HG03025 (cell line): ENCODE data around the gene TTF1.

Source experiments
- ATAC-seq: cut with Tn5 transposase; IDR thresholded peaks from one replicate; pipeline ENCODE4 v1.9.1; 2021; ENCODE audit warnings: mild to moderate bottlenecking, moderate library complexity; ENCODE audit not compliant: unreplicated experiment, low FRiP score

TTF1 gene

GRCh38 chr9:132367613-132368313, 38.9 kb downstream of the TTF1 start:
- no peak for ATAC-seq

- no peak for ATAC-seq
These were observed 40.2 kb downstream of the TTF1 start for GRCh38 chr9:132366481-132366880.

DNA sequence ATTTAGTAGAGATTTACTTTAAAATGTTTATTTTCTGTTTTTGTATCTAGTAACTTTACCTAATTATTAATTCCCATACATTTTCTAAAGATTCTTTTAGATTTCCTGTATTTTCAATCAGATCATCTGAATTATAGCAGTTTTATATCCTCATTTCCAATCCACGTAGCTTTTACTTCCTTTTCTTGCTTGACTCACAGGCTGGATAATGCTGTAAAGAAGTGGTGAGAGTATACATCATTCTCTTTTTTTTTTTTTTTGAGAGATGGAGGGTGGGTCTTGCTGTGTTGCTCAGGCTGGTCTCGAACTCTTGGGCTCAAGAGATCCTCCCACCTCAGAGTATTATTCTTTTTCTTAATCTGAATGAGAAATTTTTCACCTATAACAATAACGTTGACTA, 40.7 kb downstream of the TTF1 start:
- ATAC-seq = no peak

DNA sequence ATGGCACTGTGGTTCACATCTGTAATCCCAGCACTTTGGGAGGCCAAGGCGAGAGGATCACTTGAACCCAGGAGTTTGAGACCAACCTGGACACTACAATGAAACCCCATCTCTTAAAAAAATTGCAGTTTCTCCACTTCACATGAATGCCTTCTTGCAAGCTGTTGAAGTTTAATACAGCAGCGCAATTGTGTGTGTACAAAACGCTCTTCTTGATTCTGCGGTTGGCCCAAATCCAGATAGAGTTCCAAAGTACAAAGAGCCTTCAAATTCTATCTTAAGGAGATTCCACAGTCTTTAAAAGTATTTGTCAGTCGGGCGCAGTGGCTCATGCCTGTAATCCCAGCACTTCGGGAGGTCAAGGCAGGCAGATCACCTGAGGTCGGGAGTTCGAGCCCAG, 42.6 kb downstream of the TTF1 start:
- no peak for ATAC-seq

GRCh38 chr9:132357764-132358163, 48.9 kb downstream of the TTF1 start:
- ATAC-seq = no peak

- ATAC-seq = no peak
These were observed 50.2 kb downstream of the TTF1 start for GRCh38 chr9:132356324-132356924.

GRCh38 chr9:132354637-132355355, 51.8 kb downstream of the TTF1 start, which contains the start of gene SETX:
Gene SETX, minus strand, starts transcription at chr9:132354986. Its CDS starts 5,558 bp downstream, at chr9:132349428.
- peak; percentile 81 for ATAC-seq

DNA sequence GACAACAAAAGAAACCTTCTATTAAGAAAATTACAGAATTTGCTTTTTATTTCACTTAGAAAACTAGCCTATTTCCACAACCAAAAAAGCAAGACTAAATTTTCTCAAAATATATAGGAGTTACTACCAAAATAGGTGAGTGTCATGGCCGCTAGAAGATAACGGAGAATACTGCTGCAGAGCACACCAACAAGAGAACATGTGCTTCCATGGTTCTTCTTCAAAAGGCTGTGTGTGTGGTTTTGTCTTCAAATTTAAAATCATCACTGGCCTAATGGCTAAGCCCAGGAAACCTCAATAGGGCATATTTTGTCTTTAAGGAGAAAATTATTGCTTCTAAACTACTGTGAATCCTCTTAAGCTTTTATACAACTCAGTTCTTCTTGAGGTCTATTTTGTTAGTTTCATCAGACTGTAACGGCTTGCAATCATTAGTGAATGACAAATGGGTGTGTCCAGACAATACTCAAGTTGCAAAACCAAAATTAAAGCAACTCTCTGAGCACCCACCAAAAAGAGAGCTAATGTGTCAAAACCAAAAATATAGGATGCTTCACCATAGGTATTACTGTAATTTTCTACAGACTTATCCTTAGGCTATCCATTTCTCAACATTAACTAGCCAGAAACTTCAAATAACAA, 55.1 kb downstream of the TTF1 start:
- no peak for ATAC-seq

DNA sequence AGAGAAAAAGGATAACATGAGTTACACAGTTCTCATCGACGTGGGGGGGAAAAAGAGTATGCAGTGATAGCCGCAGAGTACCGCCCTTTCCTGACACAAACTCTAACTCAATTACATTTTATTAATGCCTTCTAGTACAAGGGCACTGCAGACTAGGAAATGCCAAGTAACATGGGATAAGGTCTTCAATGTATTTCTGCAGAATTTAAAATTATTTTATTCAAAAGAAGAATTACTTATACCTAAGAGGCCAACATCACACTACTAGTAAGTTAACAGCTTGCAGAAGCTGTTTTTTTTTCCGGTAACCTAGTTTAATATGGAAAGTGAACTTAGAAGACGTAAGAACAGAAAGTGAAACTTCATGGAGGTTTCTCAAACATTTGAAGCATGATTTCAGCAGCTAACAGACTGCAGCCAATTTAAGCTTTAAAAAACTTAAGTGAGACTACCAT, 55.8 kb downstream of the TTF1 start:
- no peak for ATAC-seq

DNA sequence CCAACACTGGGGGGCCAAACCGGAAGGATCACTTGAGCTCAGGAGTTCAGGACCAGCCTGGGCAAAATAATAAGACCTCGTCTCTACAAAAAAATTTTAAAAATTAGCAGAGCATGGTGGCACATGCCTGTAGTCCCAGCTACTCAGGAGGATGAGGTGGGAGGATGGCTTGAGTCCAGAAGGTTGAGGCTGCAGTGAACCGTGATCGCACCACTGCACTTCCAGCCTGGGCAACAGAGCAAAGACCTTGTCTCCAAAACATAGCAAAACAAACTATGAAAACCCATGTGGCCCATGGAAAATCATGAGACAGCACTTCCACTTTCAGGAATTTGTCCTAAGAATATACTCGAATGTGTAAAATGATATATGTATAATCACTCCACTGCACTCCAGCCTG, 58.0 kb downstream of the TTF1 start:
- no peak for ATAC-seq

GRCh38 chr9:132346177-132346576, 60.5 kb downstream of the TTF1 start:
- ATAC-seq = no peak

- ATAC-seq = no peak
These were observed 65.3 kb downstream of the TTF1 start for GRCh38 chr9:132341177-132341840.

GRCh38 chr9:132334364-132334763, 72.3 kb downstream of the TTF1 start:
- ATAC-seq = no peak

DNA sequence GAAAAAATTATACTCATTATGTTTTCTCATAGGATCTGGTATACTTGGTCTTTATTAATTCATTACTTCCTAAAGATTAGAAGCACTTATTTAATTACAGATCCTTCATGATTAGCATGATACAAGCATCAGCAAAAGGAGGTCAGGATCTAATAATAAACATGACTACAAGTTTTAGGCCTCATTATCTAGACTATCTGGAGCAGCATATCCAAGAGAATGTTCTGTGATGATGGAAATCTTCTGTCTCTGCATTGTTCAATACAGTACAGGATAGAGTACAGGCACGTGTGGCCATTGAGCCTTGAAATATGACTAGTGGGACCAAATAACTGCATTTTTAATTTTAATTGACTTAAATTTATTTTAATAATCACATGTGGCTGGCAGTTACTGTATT, 73.1 kb downstream of the TTF1 start:
- no peak for ATAC-seq

GRCh38 chr9:132328580-132328979, 78.1 kb downstream of the TTF1 start:
- no peak for ATAC-seq

DNA sequence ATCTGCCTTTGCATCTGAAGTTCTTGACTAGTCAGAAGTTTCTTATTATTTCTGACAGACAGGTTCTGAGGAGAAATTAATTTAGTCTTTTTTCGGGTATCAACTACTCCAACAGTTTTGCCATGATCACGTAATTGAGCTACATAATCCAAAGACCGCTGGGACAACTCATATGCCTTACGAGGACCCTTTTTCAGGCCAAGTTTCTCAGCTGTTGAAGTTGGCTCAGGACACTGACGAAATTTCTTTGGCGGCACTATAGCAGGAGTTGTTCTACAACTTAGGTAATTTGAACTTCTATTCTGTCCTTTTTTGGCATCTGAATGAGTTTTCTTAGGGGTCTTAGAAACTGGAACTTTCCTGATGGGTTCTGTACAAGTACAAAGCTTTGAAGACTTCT, 79.1 kb downstream of the TTF1 start:
- no peak for ATAC-seq
